ENCODE data around the gene MITF. TPM values are rescaled to one million over a fixed set of nuclear protein-coding genes. Genes with fewer than 3 reads are reported as not detected.

The MITF gene
- polyA plus RNA-seq, 1 donor (not counting 4 experiments of a cell fraction or from before 2014, with no cell fraction given), result 2.7 TPM

DNA sequence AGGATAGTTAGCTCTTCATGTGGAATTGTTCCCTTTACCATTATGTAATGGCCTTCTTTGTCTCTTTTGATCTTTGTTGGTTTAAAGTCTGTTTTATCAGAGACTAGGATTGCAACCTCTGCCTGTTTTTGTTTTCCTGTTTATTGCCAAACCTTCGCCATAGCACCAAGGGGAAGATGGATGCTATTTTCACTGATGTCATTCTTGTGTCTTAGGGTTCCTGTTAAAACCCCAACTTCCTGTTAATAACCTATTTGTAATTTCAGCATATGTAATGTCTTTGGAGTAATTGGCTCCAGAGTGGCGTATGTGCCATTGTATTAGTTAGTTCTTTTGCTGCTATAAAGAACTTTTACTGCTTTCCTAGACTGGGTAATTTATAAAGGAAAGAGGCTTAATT, 271.1 kb downstream of the MITF start:
- no peak overlapping the region for H3K27ac ChIP-seq (ENCODE audit: control insufficient read depth, insufficient read depth, low read length)
- dilution Hi-C loops (cut with MboI; ENCODE audit: extremely low pct_ligation_motif_present, low sequenced_read_pairs), result no loop called here
- TF ChIP-seq, protein P1, sequence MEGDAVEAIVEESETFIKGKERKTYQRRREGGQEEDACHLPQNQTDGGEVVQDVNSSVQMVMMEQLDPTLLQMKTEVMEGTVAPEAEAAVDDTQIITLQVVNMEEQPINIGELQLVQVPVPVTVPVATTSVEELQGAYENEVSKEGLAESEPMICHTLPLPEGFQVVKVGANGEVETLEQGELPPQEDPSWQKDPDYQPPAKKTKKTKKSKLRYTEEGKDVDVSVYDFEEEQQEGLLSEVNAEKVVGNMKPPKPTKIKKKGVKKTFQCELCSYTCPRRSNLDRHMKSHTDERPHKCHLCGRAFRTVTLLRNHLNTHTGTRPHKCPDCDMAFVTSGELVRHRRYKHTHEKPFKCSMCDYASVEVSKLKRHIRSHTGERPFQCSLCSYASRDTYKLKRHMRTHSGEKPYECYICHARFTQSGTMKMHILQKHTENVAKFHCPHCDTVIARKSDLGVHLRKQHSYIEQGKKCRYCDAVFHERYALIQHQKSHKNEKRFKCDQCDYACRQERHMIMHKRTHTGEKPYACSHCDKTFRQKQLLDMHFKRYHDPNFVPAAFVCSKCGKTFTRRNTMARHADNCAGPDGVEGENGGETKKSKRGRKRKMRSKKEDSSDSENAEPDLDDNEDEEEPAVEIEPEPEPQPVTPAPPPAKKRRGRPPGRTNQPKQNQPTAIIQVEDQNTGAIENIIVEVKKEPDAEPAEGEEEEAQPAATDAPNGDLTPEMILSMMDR (optimal IDR thresholded peaks at IDR 0.05 in 1 of 3, IDR thresholded peaks at IDR 0.05 in 1 of 3, conservative IDR thresholded peaks at IDR 0.05 in 1 of 3; ENCODE audit: extremely low read depth in 1 of 3, insufficient read depth in 2 of 3, low read length in 3 of 3), result no peak
- no peak for TF ChIP-seq EZH2 (IDR thresholded peaks at IDR 0.05; ENCODE audit: low read length)

DNA sequence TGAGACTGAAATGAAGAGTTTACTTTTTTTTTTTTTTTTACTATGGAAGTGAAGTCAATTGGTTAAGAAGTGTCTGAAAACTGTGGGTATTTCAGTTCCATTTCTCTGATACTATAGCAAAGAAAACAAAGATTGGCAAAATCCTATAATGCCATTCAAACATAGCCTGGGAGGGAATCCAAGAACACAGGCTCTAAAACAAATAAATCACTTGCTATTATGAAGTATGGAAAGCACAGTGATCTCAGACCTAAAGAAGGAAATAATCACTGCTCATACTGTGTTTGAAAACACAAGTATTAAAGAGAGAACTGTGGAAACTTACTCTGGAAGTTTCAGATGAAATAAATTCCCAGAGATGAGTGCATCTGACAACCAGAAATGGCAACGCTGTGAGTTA, 272.3 kb downstream of the MITF start:
- no peaks in the 10 kb centered on the region for H4K20me1 ChIP-seq (ENCODE audit: control insufficient read depth, extremely low read depth, insufficient read depth, low read length)
- no peaks in the 10 kb centered on the region for H3K9me1 ChIP-seq (ENCODE audit: control insufficient read depth, extremely low read depth, insufficient read depth, low read length)
- no peaks in the 10 kb centered on the region for H3K9me3 ChIP-seq (ENCODE audit: control insufficient read depth, low read depth, low read length)
- H2AFZ ChIP-seq (ENCODE audit: control insufficient read depth, low read length), result no peak overlapping the region
- dilution Hi-C loops (cut with MboI; ENCODE audit: extremely low pct_ligation_motif_present, low sequenced_read_pairs), result no loop called here
- TF ChIP-seq, protein P1 (optimal IDR thresholded peaks at IDR 0.05 in 1 of 3, IDR thresholded peaks at IDR 0.05 in 1 of 3, conservative IDR thresholded peaks at IDR 0.05 in 1 of 3; ENCODE audit: extremely low read depth in 1 of 3, insufficient read depth in 2 of 3, low read length in 3 of 3), result no peak
- TF ChIP-seq EZH2 (IDR thresholded peaks at IDR 0.05; ENCODE audit: low read length), result no peak
- H3K9ac ChIP-seq (ENCODE audit: control insufficient read depth, extremely low read depth, insufficient read depth, low read length), result no peak overlapping the region
- no peak overlapping the region for H3K4me3 ChIP-seq (ENCODE audit: control insufficient read depth in 2 of 3, extremely low read depth in 1 of 3, insufficient read depth in 2 of 3, low read depth in 1 of 3, low read length in 3 of 3)
- H3K27me3 ChIP-seq (ENCODE audit: control insufficient read depth, extremely low read depth, insufficient read depth, low read length), result no peaks in the 10 kb centered on the region
- no peak overlapping the region for H3K27ac ChIP-seq (ENCODE audit: control insufficient read depth, insufficient read depth, low read length)
- no peak for FAIRE-seq
- H3K79me2 ChIP-seq (ENCODE audit: control insufficient read depth, insufficient read depth, low read length), result no peaks in the 10 kb centered on the region
- no peak for DNase-seq (ENCODE audit: low read depth, low spot score)
- H3K36me3 ChIP-seq (ENCODE audit: control insufficient read depth in 2 of 2, extremely low read depth in 1 of 2, insufficient read depth in 2 of 2, low read length in 2 of 2), result no peaks in the 10 kb centered on the region
- H3K4me2 ChIP-seq (ENCODE audit: control insufficient read depth, extremely low read depth, insufficient read depth, low read depth, low read length), result no peak overlapping the region
- H3K4me1 ChIP-seq (ENCODE audit: control insufficient read depth, extremely low read depth, insufficient read depth, low read length), result no peaks in the 10 kb centered on the region

More for the DNA sequence above, 271.1 kb downstream of the MITF start:
- H2AFZ ChIP-seq (ENCODE audit: control insufficient read depth, low read length), result no peak overlapping the region
- FAIRE-seq (no peak), DNase-seq (ENCODE audit: low read depth, low spot score) (no peak)
- H3K36me3 ChIP-seq (ENCODE audit: control insufficient read depth in 2 of 2, extremely low read depth in 1 of 2, insufficient read depth in 2 of 2, low read length in 2 of 2), result no peaks in the 10 kb centered on the region
- no peak overlapping the region for H3K4me3 ChIP-seq (ENCODE audit: control insufficient read depth in 2 of 3, extremely low read depth in 1 of 3, insufficient read depth in 2 of 3, low read depth in 1 of 3, low read length in 3 of 3)
- H3K9ac ChIP-seq (ENCODE audit: control insufficient read depth, extremely low read depth, insufficient read depth, low read length), result no peak overlapping the region
- no peaks in the 10 kb centered on the region for H3K79me2 ChIP-seq (ENCODE audit: control insufficient read depth, insufficient read depth, low read length)
- no peaks in the 10 kb centered on the region for H3K9me1 ChIP-seq (ENCODE audit: control insufficient read depth, extremely low read depth, insufficient read depth, low read length)
- H3K27me3 ChIP-seq (ENCODE audit: control insufficient read depth, extremely low read depth, insufficient read depth, low read length), result no peaks in the 10 kb centered on the region
- H3K4me2 ChIP-seq (ENCODE audit: control insufficient read depth, extremely low read depth, insufficient read depth, low read depth, low read length), result no peak overlapping the region
- no peaks in the 10 kb centered on the region for H3K9me3 ChIP-seq (ENCODE audit: control insufficient read depth, low read depth, low read length)
- no peaks in the 10 kb centered on the region for H4K20me1 ChIP-seq (ENCODE audit: control insufficient read depth, extremely low read depth, insufficient read depth, low read length)
- H3K4me1 ChIP-seq (ENCODE audit: control insufficient read depth, extremely low read depth, insufficient read depth, low read length), result no peaks in the 10 kb centered on the region

Small RNAs within 50 kb of the gene (small RNA-seq; reads per million reads assigned to genes)
- gene RN7SL418P (ENCODE audit: insufficient read length in 3 of 3, low read depth in 3 of 3, low replicate concordance in 1 of 3), result 0 reads per million in 3 experiments

All from keratinocyte (primary cell).